SK-N-SH treated with all-trans-retinoic acid at 6 μM for 48 hours (cell line): ENCODE results near the gene KLLN.

Experiments used
- ATAC-seq: fragments of 200-7000 bp; cut with Tn5 transposase; 3 replicates; pipeline ENCODE4 v1.9.1; 2020; ENCODE audit warnings: mild to moderate bottlenecking, moderate library complexity
- ARNTL ChIP-seq: fragments of 450-650 bp; formaldehyde crosslinking; IDR thresholded peaks from 2 replicates; pipeline ENCODE4 v1.5.0; 2020; ENCODE audit warnings: low read depth, mild to moderate bottlenecking, moderate library complexity, borderline replicate concordance
- BACH2 ChIP-seq: fragments of 250-450 bp; sonication (Bioruptor Pico); IDR thresholded peaks from 2 replicates; pipeline ENCODE4 v1.9.0; 2021; ENCODE audit warnings: mild to moderate bottlenecking, borderline replicate concordance
- CSDC2 ChIP-seq: fragments of 250-450 bp; sonication (Bioruptor Pico); IDR thresholded peaks from 2 replicates; pipeline ENCODE4 v1.5.0; 2020; ENCODE audit warnings: mild to moderate bottlenecking, moderate library complexity
- ESRRG ChIP-seq: fragments of 250-450 bp; sonication (Bioruptor Pico); IDR thresholded peaks from 2 replicates; pipeline ENCODE4 v1.6.1; 2021; ENCODE audit warnings: mild to moderate bottlenecking
- GLIS3 ChIP-seq: fragments of 250-450 bp; sonication (Bioruptor Pico); IDR thresholded peaks from 2 replicates; pipeline ENCODE4 v1.5.0; 2020; ENCODE audit warnings: mild to moderate bottlenecking, moderate library complexity
- ISL1 ChIP-seq: fragments of 250-450 bp; sonication (Bioruptor Pico); IDR thresholded peaks from 2 replicates; pipeline ENCODE4 v2.1.2; 2022; ENCODE audit warnings: mild to moderate bottlenecking, moderate library complexity
- OSR1 ChIP-seq: fragments of 250-450 bp; sonication (Bioruptor Pico); IDR thresholded peaks from 2 replicates; pipeline ENCODE4 v1.8.0; 2022; ENCODE audit warnings: moderate library complexity, mild to moderate bottlenecking, inconsistent platforms
- POU6F1 ChIP-seq: fragments of 250-450 bp; sonication (Bioruptor Pico); IDR thresholded peaks from 2 replicates; pipeline ENCODE4 v1.8.0; 2021; ENCODE audit warnings: low read depth, mild to moderate bottlenecking, moderate library complexity, borderline replicate concordance
- PPARA ChIP-seq: fragments of 250-450 bp; sonication (Bioruptor Pico); IDR thresholded peaks from 2 replicates; pipeline ENCODE4 v1.5.0; 2020; ENCODE audit warnings: mild to moderate bottlenecking, borderline replicate concordance
- RARB ChIP-seq: fragments of 250-450 bp; sonication (Bioruptor Pico); IDR thresholded peaks from 2 replicates; pipeline ENCODE4 v1.8.0; 2021; ENCODE audit warnings: mild to moderate bottlenecking, moderate library complexity
- TOX ChIP-seq: fragments of 250-450 bp; sonication (Bioruptor Pico); IDR thresholded peaks from 2 replicates; pipeline ENCODE4 v1.8.0; 2021; ENCODE audit warnings: mild to moderate bottlenecking, moderate library complexity, borderline replicate concordance
- TSHZ2 ChIP-seq: fragments of 250-450 bp; sonication (Bioruptor Pico); IDR thresholded peaks from 2 replicates; pipeline ENCODE4 v1.5.0; 2020; ENCODE audit warnings: mild to moderate bottlenecking, moderate library complexity
- ZC3H10 ChIP-seq: fragments of 250-450 bp; sonication (Bioruptor Pico); IDR thresholded peaks from 2 replicates; pipeline ENCODE4 v1.5.1; 2021; ENCODE audit warnings: mild to moderate bottlenecking, moderate library complexity
- ZFP3 ChIP-seq: fragments of 250-450 bp; sonication (Bioruptor Pico); IDR thresholded peaks from 2 replicates; pipeline ENCODE4 v1.5.0; 2020; ENCODE audit warnings: mild to moderate bottlenecking, moderate library complexity
- ZFP30 ChIP-seq: fragments of 450-650 bp; formaldehyde crosslinking; IDR thresholded peaks from 2 replicates; pipeline ENCODE4 v1.5.0; 2022; ENCODE audit warnings: mild to moderate bottlenecking, moderate library complexity
- ZNF565 ChIP-seq: fragments of 450-650 bp; formaldehyde crosslinking; conservative IDR thresholded peaks from 2 replicates; pipeline ENCODE4 v1.5.0; 2020; ENCODE audit warnings: low read depth, mild to moderate bottlenecking, moderate library complexity
- ZNF70 ChIP-seq: fragments of 450-650 bp; formaldehyde crosslinking; IDR thresholded peaks from 2 replicates; pipeline ENCODE4 v1.5.0; 2020; ENCODE audit warnings: mild to moderate bottlenecking, moderate library complexity
- TF ChIP-seq, protein P1 (sequence below): fragments of 250-450 bp; sonication (Bioruptor Pico); IDR thresholded peaks from 2 replicates; pipeline ENCODE4 v1.5.1; 2020; ENCODE audit warnings: low read depth, mild to moderate bottlenecking, moderate library complexity
- TF ChIP-seq, protein P2 (sequence below): fragments of 250-450 bp; sonication (Bioruptor Pico); IDR thresholded peaks from 2 replicates; pipeline ENCODE4 v1.5.1; 2021; ENCODE audit warnings: mild to moderate bottlenecking, moderate library complexity
- TF ChIP-seq, protein P3 (sequence below): fragments of 250-450 bp; sonication (Bioruptor Pico); IDR thresholded peaks from 2 replicates; pipeline ENCODE4 v1.8.0; 2020; ENCODE audit warnings: mild to moderate bottlenecking, moderate library complexity, borderline replicate concordance

The KLLN gene

GRCh38 chr10:87895430-87895829 is 32.1 kb upstream of the KLLN start:
- ATAC-seq = no peak
- TF ChIP-seq ARNTL = no peak
- TF ChIP-seq ZFP30 (CRISPR knock-in tag) = no peak
- TF ChIP-seq POU6F1 (CRISPR knock-in tag) = no peak
- TF ChIP-seq ZNF70 = no peak

DNA sequence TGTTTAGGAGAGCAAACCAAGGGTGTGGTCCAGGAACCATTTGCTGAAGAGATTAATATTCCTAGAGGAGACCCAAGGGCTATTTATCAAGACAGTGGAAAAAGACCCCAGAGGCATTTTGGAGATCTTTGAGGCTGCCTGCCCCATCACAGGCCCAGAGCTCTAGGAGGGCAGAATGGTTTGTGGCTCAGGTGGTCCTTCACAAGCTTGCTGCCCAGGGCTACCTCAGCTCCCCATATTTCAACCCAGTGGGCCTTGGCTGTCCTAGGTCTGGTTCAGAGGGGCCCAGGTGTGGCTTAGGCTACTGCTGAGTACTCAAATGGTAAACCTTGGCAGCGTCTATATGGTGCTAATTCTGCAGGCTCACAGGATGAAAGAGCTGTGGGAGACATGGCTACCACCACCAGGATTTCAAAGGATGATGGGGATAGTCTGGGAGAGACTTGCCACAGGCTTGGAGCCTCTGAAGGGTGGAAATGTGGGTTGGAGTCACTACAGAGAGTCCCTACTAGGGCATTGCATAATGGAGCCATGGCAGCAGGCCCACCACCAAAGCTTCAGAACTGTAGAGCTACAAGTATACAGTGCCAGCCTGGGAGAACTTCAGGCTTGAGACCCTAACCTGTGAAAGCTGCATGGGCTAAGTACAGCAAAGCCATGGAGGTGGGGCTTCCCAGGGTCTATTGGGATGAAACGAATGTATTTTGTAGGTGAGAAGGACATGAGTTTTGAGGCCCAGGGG is 24.4 kb upstream of the KLLN start:
- TF ChIP-seq GLIS3 (CRISPR knock-in tag) (no peak), ZNF565 (CRISPR knock-in tag) (no peak), ZFP30 (CRISPR knock-in tag) (no peak), RARB (CRISPR knock-in tag) (no peak), OSR1 (CRISPR knock-in tag) (no peak), ARNTL (no peak), ZFP3 (CRISPR knock-in tag) (no peak), TSHZ2 (no peak), ZC3H10 (CRISPR knock-in tag) (no peak), TOX (no peak), ESRRG (no peak), POU6F1 (CRISPR knock-in tag) (no peak), ISL1 (CRISPR knock-in tag) (no peak), CSDC2 (CRISPR knock-in tag) (no peak), ZNF70 (no peak)
- TF ChIP-seq, protein P1, sequence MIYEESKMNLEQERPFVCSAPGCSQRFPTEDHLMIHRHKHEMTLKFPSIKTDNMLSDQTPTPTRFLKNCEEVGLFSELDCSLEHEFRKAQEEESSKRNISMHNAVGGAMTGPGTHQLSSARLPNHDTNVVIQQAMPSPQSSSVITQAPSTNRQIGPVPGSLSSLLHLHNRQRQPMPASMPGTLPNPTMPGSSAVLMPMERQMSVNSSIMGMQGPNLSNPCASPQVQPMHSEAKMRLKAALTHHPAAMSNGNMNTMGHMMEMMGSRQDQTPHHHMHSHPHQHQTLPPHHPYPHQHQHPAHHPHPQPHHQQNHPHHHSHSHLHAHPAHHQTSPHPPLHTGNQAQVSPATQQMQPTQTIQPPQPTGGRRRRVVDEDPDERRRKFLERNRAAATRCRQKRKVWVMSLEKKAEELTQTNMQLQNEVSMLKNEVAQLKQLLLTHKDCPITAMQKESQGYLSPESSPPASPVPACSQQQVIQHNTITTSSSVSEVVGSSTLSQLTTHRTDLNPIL = no peak
- TF ChIP-seq, protein P2, sequence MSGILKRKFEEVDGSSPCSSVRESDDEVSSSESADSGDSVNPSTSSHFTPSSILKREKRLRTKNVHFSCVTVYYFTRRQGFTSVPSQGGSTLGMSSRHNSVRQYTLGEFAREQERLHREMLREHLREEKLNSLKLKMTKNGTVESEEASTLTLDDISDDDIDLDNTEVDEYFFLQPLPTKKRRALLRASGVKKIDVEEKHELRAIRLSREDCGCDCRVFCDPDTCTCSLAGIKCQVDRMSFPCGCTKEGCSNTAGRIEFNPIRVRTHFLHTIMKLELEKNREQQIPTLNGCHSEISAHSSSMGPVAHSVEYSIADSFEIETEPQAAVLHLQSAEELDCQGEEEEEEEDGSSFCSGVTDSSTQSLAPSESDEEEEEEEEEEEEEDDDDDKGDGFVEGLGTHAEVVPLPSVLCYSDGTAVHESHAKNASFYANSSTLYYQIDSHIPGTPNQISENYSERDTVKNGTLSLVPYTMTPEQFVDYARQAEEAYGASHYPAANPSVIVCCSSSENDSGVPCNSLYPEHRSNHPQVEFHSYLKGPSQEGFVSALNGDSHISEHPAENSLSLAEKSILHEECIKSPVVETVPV (CRISPR knock-in tag) = no peak
- TF ChIP-seq, protein P3, sequence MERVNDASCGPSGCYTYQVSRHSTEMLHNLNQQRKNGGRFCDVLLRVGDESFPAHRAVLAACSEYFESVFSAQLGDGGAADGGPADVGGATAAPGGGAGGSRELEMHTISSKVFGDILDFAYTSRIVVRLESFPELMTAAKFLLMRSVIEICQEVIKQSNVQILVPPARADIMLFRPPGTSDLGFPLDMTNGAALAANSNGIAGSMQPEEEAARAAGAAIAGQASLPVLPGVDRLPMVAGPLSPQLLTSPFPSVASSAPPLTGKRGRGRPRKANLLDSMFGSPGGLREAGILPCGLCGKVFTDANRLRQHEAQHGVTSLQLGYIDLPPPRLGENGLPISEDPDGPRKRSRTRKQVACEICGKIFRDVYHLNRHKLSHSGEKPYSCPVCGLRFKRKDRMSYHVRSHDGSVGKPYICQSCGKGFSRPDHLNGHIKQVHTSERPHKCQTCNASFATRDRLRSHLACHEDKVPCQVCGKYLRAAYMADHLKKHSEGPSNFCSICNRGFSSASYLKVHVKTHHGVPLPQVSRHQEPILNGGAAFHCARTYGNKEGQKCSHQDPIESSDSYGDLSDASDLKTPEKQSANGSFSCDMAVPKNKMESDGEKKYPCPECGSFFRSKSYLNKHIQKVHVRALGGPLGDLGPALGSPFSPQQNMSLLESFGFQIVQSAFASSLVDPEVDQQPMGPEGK (CRISPR knock-in tag) = no peak
- no peak; the same call in 2 of the 3 replicates for ATAC-seq

DNA sequence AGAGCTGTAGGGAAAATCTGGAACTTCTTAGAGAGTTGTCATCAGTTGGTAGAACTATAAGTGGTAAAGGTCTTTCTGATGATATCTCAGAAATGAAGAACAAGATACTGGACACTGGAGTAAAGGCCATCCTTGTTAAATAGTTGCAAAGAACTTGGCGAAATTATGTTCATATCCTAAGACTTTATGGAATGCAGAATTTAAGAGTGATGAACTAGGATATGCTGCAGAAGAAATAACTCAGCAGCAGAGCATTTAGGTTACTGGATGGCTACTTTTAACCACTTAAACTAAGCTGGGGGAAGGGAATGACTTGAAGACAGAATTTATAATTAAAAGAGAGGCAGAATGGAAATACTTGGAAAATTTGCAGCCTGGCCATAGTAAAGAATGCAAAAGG is 23.8 kb upstream of the KLLN start:
- ATAC-seq = no peak
- TF ChIP-seq POU6F1 (CRISPR knock-in tag) = no peak
- no peak for TF ChIP-seq ZNF565 (CRISPR knock-in tag)
- TF ChIP-seq ARNTL = no peak
- TF ChIP-seq TOX = no peak
- TF ChIP-seq ZC3H10 (CRISPR knock-in tag) = no peak
- no peak for TF ChIP-seq PPARA (CRISPR knock-in tag)
- no peak for TF ChIP-seq ZFP3 (CRISPR knock-in tag)
- TF ChIP-seq, protein P2 (CRISPR knock-in tag) = no peak
- no peak for TF ChIP-seq GLIS3 (CRISPR knock-in tag)
- TF ChIP-seq, protein P1 = no peak
- no peak for TF ChIP-seq BACH2 (CRISPR knock-in tag)
- no peak for TF ChIP-seq ESRRG
